Superior temporal gyrus (tissue), 1 donor: ENCODE results near the gene ZNF678.

Experiments used
- DNase-seq: peaks from one replicate; pipeline ENCODE4 v3.0.0-alpha.2; 2016; ENCODE audit errors: extremely low spot score

The ZNF678 gene

DNA sequence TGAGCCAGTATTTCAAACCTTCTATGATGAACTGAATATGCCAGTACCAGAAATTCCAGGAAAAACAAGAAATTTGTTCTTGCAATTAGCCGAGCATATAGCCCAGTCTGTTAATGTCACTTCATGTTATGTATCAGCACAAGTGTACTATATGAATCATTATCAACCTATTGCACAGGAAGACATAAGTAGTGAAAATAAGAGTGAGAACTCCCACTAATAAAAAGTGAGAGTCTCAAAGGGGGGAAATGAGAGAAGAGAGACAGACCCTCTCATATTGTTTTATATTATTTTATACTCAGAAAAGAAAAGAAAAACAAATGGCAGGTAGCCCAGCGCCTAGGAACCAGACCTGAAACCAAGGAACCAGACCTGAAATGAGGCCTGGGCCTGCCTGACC lies 155.6 kb downstream of the ZNF678 start:
- no peak for DNase-seq

DNA sequence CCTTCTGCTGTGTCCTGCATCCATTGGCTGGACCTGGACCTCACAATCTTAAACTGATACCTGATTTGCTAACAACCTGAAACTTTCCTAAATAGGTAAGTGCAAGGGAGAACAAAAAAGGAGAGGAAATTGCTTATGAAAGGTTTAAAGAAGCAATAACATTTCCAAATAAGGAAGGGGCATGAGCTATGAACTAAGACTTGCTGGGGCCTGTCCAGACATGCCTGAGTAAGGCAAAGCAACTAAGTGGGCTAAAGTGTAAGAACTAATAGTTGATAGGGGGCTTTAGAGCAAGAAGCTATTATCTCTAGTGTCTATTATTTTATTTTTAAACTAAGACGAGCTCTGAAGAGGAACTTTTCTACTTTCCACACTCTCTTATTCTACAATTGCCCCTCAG lies 160.1 kb downstream of the ZNF678 start:
- no peak for DNase-seq

DNA sequence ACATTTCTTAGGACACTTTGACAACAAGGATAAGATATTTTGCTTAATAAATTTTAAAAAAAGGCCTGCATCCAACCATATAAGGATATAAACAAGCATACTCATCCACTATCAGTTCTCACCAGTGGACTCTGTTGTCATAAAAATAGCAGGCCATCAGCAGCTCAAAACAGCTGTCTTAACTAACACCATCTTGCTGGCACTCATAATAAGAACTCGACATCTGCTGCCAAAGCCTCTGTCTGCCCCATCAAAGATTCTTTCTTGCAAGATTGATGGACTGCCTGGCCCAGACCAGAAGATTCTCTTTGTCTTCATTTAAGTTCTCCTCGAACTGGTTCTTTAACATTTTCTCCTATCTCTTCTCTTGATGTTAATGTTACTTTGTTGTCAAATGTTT lies 161.7 kb downstream of the ZNF678 start:
- DNase-seq = no peak

DNA sequence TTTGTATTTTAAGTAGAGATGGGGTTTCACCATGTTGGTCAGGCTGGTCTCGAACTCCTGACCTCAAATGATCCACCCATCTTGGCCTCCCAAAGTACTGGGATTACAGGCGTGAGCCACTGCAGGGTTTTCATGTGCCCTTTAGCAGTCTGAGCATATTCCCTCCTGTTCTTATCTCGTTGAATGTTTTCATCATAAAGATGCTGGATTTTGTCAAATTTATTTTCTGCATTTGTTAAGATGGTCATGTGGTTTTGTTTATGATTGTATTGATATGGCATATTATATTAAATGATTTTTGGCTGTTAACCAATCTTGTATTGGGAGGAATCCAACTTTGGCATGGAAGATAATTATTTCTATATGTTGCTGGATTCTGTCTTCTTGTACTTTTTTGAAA lies 163.0 kb downstream of the ZNF678 start:
- no peak for DNase-seq
